ENCODE results near the gene PIK3CG.
A peak's percentile ranks its signal among the peaks of the same experiment; 100 is the strongest.

The PIK3CG gene

DNA sequence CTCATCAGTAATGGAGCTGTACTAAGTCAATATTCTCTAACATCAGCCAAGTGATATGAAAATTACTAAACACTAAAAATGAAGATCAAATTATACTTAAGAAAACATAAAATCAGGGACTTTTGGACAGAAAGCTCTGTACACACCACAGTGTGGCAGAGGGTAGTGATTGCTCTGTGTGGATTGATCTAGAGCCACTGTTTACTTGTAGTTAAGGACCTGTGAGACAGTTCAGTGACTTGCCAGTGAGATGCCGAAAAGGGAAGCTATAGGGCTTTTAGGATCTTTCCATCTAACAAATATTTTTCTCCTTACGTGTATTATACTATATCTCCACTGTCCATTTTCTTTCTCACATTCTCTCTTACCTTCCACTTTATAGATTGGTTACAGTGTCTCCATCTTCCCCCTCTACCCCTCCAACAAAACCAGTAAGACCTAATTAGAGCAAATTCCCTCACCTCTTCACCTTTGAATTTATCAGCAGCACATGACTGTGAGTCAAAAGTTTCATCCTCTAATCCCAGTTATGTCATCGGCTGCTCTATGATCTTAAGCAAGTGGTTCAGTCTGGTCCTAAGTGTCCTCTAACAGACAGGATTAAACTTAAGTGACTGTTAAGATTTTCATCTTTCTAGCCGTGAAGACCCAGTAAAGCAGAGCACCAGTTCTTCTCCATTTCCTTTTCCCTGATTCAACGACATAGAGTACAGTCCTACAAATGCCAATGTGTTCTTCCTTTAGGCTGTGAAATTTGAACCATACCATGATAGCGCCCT lies 6.9 kb downstream of the PIK3CG start:
- Histone ChIP-seq H2BK12ac (ENCODE audit: low read length in 2 of 2) (no peak overlapping the region), H3K14ac (ENCODE audit: low read length in 2 of 2) (no peak overlapping the region), H4K91ac (ENCODE audit: low read length) (no peak overlapping the region), H2AFZ (ENCODE audit: low read depth, low read length) (no peak overlapping the region), H2BK15ac (ENCODE audit: low read depth, poor library complexity, severe bottlenecking) (no peak overlapping the region), H3K27ac (ENCODE audit: low read length, poor library complexity, severe bottlenecking) (no peak overlapping the region), H2BK5ac (ENCODE audit: low read depth, low read length, poor library complexity, severe bottlenecking) (no peak overlapping the region), H3K18ac (ENCODE audit: low read depth in 1 of 2, low read length in 2 of 2) (no peak overlapping the region), H3K4me3 (ENCODE audit: insufficient read depth in 1 of 2, low read depth in 1 of 2, low read length in 2 of 2) (no peak overlapping the region), H3K9me3 (ENCODE audit: control insufficient read depth, low read length) (no peaks in the 10 kb centered on the region), H3K4ac (ENCODE audit: low read depth in 1 of 2, low read length in 2 of 2) (no peak overlapping the region), H4K8ac (ENCODE audit: low read length) (no peak overlapping the region), H3K79me1 (replicated peaks; ENCODE audit: low read length, poor library complexity, severe bottlenecking) (no peaks in the 10 kb centered on the region), H3K27me3 (ENCODE audit: control insufficient read depth in 1 of 2, insufficient read depth in 1 of 2, low read length in 2 of 2) (no peaks in the 10 kb centered on the region), H2AK5ac (ENCODE audit: low read length, severe bottlenecking) (no peak overlapping the region), H3K4me1 (ENCODE audit: control insufficient read depth, insufficient read depth, low read depth, low read length) (no peaks in the 10 kb centered on the region), H3K23ac (ENCODE audit: low read length in 2 of 2) (no peak overlapping the region), H3K4me2 (ENCODE audit: low read length, poor library complexity, severe bottlenecking) (no peak overlapping the region), H3K9ac (ENCODE audit: low read length) (no peak overlapping the region), H2BK120ac (ENCODE audit: low read depth, low read length) (no peak overlapping the region), H3K36me3 (ENCODE audit: control insufficient read depth in 1 of 2, insufficient read depth in 2 of 2, low read depth in 1 of 2, low read length in 2 of 2) (peaks cover 0 to 3% of the 10 kb centered on the region in 2 experiments)
- peak; percentile 34 for DNase-seq
- 73% methylated on average over 6 of the region's 6 CpGs for WGBS

DNA sequence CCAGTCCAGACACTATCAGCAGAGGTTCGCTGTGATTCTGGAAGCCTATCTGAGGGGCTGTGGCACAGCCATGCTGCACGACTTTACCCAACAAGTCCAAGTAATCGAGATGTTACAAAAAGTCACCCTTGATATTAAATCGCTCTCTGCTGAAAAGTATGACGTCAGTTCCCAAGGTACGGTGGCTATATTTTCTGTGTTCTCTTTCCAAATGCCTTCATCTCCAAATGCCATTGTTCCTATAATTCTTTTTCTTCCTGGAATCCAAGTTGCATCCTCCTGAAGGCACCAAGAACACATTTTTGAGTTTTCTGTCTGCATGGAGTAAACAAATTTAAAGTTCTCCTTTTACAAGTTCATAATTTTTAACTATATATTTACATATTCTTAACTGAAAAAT lies 7.7 kb downstream of the PIK3CG start:
- no peak overlapping the region for H2BK120ac ChIP-seq (ENCODE audit: low read depth, low read length)
- H3K18ac ChIP-seq (ENCODE audit: low read depth in 1 of 2, low read length in 2 of 2) = no peak overlapping the region
- no peaks in the 10 kb centered on the region for H3K9me3 ChIP-seq (ENCODE audit: control insufficient read depth, low read length)
- H2BK12ac ChIP-seq (ENCODE audit: low read length in 2 of 2) = no peak overlapping the region
- no peaks in the 10 kb centered on the region for H3K4me1 ChIP-seq (ENCODE audit: control insufficient read depth, insufficient read depth, low read depth, low read length)
- no peak for DNase-seq
- no peak overlapping the region for H3K27ac ChIP-seq (ENCODE audit: low read length, poor library complexity, severe bottlenecking)
- no peak overlapping the region for H2AFZ ChIP-seq (ENCODE audit: low read depth, low read length)
- no peak overlapping the region for H3K4me3 ChIP-seq (ENCODE audit: insufficient read depth in 1 of 2, low read depth in 1 of 2, low read length in 2 of 2)
- H3K4me2 ChIP-seq (ENCODE audit: low read length, poor library complexity, severe bottlenecking) = no peak overlapping the region
- no peak overlapping the region for H2BK5ac ChIP-seq (ENCODE audit: low read depth, low read length, poor library complexity, severe bottlenecking)
- no peak overlapping the region for H3K23ac ChIP-seq (ENCODE audit: low read length in 2 of 2)
- no peak overlapping the region for H3K14ac ChIP-seq (ENCODE audit: low read length in 2 of 2)
- H4K91ac ChIP-seq (ENCODE audit: low read length) = no peak overlapping the region
- H2BK15ac ChIP-seq (ENCODE audit: low read depth, poor library complexity, severe bottlenecking) = no peak overlapping the region
- H3K9ac ChIP-seq (ENCODE audit: low read length) = no peak overlapping the region
- H3K4ac ChIP-seq (ENCODE audit: low read depth in 1 of 2, low read length in 2 of 2) = no peak overlapping the region
- H3K79me1 ChIP-seq (replicated peaks; ENCODE audit: low read length, poor library complexity, severe bottlenecking) = no peaks in the 10 kb centered on the region
- no peak overlapping the region for H4K8ac ChIP-seq (ENCODE audit: low read length)
- WGBS = 92% methylated on average over 6 of the region's 6 CpGs
- H3K27me3 ChIP-seq (ENCODE audit: control insufficient read depth in 1 of 2, insufficient read depth in 1 of 2, low read length in 2 of 2) = no peaks in the 10 kb centered on the region
- H3K36me3 ChIP-seq (ENCODE audit: control insufficient read depth in 1 of 2, insufficient read depth in 2 of 2, low read depth in 1 of 2, low read length in 2 of 2) = no peaks in the 10 kb centered on the region
- H2AK5ac ChIP-seq (ENCODE audit: low read length, severe bottlenecking) = no peak overlapping the region

DNA sequence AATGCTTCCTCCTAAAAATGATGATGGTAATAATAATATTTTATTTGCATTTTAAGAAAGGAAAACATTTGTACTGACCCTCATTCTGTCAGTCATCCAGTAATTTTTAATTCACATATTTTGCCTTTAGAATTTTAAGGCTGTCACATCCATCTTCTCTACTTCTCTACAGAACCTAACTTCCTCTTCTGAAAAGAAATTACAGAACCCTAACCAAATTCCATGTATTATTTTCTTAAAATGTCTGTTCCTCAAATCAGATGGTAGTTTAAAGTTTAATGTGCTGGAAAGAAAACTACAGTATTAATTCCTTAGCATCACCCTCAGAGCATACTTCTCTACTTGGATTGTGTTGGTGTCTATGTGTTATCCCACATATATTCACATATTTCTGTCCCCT lies 9.0 kb downstream of the PIK3CG start:
- no peak overlapping the region for H2BK120ac ChIP-seq (ENCODE audit: low read depth, low read length)
- no peak overlapping the region for H3K23ac ChIP-seq (ENCODE audit: low read length in 2 of 2)

DNA sequence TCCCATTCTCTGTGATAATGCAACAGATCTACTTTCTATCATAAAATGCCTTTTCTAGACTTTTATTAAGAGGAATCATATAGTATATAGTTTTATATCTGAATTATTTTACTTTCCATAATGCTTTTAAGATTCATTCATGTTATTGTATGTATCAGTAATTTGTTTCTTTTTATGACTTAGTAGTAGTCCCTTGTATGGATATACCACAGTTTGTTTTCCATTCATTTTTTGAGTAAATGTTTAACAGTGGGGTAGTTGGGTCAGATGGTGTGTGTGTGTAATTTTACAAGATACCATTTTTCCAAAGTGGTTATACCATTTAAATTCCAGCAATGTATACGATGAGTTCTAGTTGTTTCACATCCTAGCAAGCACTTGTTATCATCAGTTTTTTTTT lies 10.4 kb downstream of the PIK3CG start:
- Histone ChIP-seq H3K27ac (ENCODE audit: low read length, poor library complexity, severe bottlenecking) (no peak overlapping the region), H2BK12ac (ENCODE audit: low read length in 2 of 2) (no peak overlapping the region), H3K14ac (ENCODE audit: low read length in 2 of 2) (no peak overlapping the region), H4K8ac (ENCODE audit: low read length) (no peak overlapping the region), H3K36me3 (ENCODE audit: control insufficient read depth in 1 of 2, insufficient read depth in 2 of 2, low read depth in 1 of 2, low read length in 2 of 2) (no peaks in the 10 kb centered on the region), H2BK15ac (ENCODE audit: low read depth, poor library complexity, severe bottlenecking) (no peak overlapping the region), H3K9me3 (ENCODE audit: control insufficient read depth, low read length) (no peaks in the 10 kb centered on the region), H2AFZ (ENCODE audit: low read depth, low read length) (no peak overlapping the region), H3K4me3 (ENCODE audit: insufficient read depth in 1 of 2, low read depth in 1 of 2, low read length in 2 of 2) (no peak overlapping the region), H3K79me1 (replicated peaks; ENCODE audit: low read length, poor library complexity, severe bottlenecking) (no peaks in the 10 kb centered on the region), H3K4ac (ENCODE audit: low read depth in 1 of 2, low read length in 2 of 2) (no peak overlapping the region), H3K18ac (ENCODE audit: low read depth in 1 of 2, low read length in 2 of 2) (no peak overlapping the region), H3K4me2 (ENCODE audit: low read length, poor library complexity, severe bottlenecking) (no peak overlapping the region), H2AK5ac (ENCODE audit: low read length, severe bottlenecking) (no peak overlapping the region), H3K4me1 (ENCODE audit: control insufficient read depth, insufficient read depth, low read depth, low read length) (no peaks in the 10 kb centered on the region), H3K23ac (ENCODE audit: low read length in 2 of 2) (no peak overlapping the region), H2BK120ac (ENCODE audit: low read depth, low read length) (no peak overlapping the region), H2BK5ac (ENCODE audit: low read depth, low read length, poor library complexity, severe bottlenecking) (no peak overlapping the region), H3K9ac (ENCODE audit: low read length) (no peak overlapping the region), H4K91ac (ENCODE audit: low read length) (no peak overlapping the region), H3K27me3 (ENCODE audit: control insufficient read depth in 1 of 2, insufficient read depth in 1 of 2, low read length in 2 of 2) (no peaks in the 10 kb centered on the region)
- no peak for DNase-seq
- no CpG with 5 or more reads among the region's 1 CpG for WGBS

More for the DNA sequence above, 9.0 kb downstream of the PIK3CG start:
- H3K4me3 ChIP-seq (ENCODE audit: insufficient read depth in 1 of 2, low read depth in 1 of 2, low read length in 2 of 2) = no peak overlapping the region
- H3K4me2 ChIP-seq (ENCODE audit: low read length, poor library complexity, severe bottlenecking) = no peak overlapping the region
- H2BK15ac ChIP-seq (ENCODE audit: low read depth, poor library complexity, severe bottlenecking) = no peak overlapping the region
- H2AK5ac ChIP-seq (ENCODE audit: low read length, severe bottlenecking) = no peak overlapping the region
- H3K27ac ChIP-seq (ENCODE audit: low read length, poor library complexity, severe bottlenecking) = no peak overlapping the region
- H3K4me1 ChIP-seq (ENCODE audit: control insufficient read depth, insufficient read depth, low read depth, low read length) = no peaks in the 10 kb centered on the region
- no peaks in the 10 kb centered on the region for H3K79me1 ChIP-seq (replicated peaks; ENCODE audit: low read length, poor library complexity, severe bottlenecking)
- no peak overlapping the region for H4K8ac ChIP-seq (ENCODE audit: low read length)
- no peak overlapping the region for H2AFZ ChIP-seq (ENCODE audit: low read depth, low read length)
- no peak overlapping the region for H3K9ac ChIP-seq (ENCODE audit: low read length)
- no peaks in the 10 kb centered on the region for H3K27me3 ChIP-seq (ENCODE audit: control insufficient read depth in 1 of 2, insufficient read depth in 1 of 2, low read length in 2 of 2)
- no peak overlapping the region for H3K4ac ChIP-seq (ENCODE audit: low read depth in 1 of 2, low read length in 2 of 2)
- no peak overlapping the region for H3K18ac ChIP-seq (ENCODE audit: low read depth in 1 of 2, low read length in 2 of 2)
- DNase-seq = no peak
- H2BK12ac ChIP-seq (ENCODE audit: low read length in 2 of 2) = no peak overlapping the region
- no peak overlapping the region for H4K91ac ChIP-seq (ENCODE audit: low read length)
- no peaks in the 10 kb centered on the region for H3K9me3 ChIP-seq (ENCODE audit: control insufficient read depth, low read length)
- no peak overlapping the region for H3K14ac ChIP-seq (ENCODE audit: low read length in 2 of 2)
- no peaks in the 10 kb centered on the region for H3K36me3 ChIP-seq (ENCODE audit: control insufficient read depth in 1 of 2, insufficient read depth in 2 of 2, low read depth in 1 of 2, low read length in 2 of 2)
- H2BK5ac ChIP-seq (ENCODE audit: low read depth, low read length, poor library complexity, severe bottlenecking) = no peak overlapping the region
